ENCODE results near the gene SCUBE2.

DNA sequence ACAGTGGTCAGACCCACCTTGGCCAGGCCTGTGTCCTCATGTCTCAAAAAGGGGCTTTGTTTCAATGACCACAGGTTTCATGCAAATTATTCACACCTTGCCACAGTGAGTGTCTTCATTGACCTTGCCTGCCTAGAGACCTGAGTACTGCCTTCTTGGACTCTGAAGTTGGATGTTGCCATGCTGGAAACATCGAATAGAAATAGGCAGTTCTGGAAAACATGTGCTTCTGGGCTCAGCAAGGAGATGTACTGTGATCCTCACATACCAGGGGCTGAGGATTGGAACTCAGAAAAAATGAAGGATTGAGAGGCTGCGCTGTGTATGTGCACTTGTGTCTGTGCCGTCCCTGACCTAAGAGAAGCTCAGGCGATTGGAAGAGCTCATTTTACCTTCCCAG is 78.0 kb downstream of the SCUBE2 start:
- TF ChIP-seq, protein P1, sequence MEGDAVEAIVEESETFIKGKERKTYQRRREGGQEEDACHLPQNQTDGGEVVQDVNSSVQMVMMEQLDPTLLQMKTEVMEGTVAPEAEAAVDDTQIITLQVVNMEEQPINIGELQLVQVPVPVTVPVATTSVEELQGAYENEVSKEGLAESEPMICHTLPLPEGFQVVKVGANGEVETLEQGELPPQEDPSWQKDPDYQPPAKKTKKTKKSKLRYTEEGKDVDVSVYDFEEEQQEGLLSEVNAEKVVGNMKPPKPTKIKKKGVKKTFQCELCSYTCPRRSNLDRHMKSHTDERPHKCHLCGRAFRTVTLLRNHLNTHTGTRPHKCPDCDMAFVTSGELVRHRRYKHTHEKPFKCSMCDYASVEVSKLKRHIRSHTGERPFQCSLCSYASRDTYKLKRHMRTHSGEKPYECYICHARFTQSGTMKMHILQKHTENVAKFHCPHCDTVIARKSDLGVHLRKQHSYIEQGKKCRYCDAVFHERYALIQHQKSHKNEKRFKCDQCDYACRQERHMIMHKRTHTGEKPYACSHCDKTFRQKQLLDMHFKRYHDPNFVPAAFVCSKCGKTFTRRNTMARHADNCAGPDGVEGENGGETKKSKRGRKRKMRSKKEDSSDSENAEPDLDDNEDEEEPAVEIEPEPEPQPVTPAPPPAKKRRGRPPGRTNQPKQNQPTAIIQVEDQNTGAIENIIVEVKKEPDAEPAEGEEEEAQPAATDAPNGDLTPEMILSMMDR (IDR thresholded peaks at IDR 0.05): no peak
- TF ChIP-seq EZH2 (IDR thresholded peaks at IDR 0.05; ENCODE audit: borderline replicate concordance, insufficient read depth, low read depth, low read length, poor library complexity, severe bottlenecking): no peak
